HG03103 (cell line): ENCODE results near the gene ZNF451.
"Not testable (repeated sequence)": the region's sequence is repeated elsewhere in the genome, so short reads cannot be mapped to it uniquely, and the experiment has no call there.

Experiments used
- ATAC-seq: cut with Tn5 transposase; IDR thresholded peaks from one replicate; pipeline ENCODE4 v1.9.1; 2021; ENCODE audit warnings: low read depth; ENCODE audit not compliant: unreplicated experiment

The ZNF451 gene

DNA sequence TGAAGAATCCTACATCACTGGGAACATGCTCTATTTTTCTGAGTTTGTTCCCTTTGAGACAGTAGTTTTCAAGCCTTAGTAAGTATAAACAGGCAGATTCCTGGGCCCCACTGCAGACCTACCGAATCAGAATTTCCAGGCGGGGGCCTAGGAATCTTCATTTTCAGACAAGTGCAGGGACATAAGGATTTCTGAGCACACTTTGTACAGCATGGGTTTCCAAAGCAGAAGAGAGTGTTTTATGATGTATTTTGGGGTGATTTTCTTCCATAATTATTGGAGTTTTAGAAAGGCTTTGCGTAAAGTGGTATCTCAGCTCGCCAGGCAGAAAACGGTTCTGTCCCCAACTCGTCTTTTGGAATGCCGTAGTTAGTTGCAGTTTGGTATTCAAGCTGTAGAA lies 1.4 kb downstream of the ZNF451 start:
- ATAC-seq: not testable (repeated sequence)

DNA sequence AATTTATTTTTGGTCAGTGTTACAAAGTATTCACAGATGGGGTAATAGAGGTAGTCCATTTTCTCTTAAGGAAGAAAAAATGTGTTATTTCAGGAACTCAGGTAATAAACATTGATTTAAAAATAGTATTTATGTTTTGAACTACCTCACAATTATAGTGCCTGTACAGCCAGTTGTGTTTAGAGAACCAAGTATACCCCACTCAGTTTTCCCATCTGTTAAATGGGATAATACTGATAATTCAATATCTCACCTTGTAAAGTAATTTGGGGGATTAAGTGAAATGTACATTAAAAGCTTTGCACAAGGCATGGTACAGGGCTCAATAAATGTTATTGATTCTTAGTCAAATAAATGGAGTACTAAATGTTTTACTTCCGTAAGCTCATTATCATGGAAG lies 4.7 kb downstream of the ZNF451 start:
- no peak for ATAC-seq

DNA sequence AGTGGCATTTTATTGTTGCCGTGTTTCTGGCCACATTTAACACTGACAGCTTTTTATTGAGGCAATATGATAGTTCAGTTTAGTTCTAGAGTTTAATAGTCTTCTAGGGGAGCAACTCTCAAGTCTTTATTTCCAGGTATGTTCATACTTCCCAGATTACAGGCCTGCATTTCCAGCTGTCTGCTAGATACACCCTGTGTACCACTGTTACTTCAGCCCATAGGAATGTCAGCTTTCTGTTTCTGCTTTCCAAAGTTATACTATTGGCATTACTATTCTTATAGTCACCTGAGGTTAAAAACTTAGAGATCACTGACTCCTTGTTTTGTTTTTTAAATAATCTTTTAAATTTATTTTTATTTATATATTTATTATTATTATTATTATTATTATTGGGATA lies 7.6 kb downstream of the ZNF451 start:
- ATAC-seq: no peak

DNA sequence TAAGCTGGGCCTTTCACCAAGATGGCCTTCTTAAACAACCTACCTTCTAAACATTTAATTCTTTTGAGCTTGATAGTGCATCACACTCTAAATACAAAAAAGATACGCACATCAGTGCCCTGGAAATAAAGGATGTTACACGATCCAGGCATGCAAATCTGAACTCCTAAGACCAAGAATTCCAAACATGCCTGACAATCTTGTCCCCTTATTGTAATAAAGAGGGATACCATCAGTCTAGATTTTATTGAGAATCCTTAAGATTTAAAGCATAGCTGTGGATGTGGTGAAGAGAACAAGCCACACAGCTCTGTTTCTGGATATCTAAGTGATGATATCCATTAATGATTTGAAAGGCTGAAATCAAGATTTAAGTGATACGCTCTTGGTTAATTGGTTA lies 13.0 kb downstream of the ZNF451 start:
- ATAC-seq: no peak

DNA sequence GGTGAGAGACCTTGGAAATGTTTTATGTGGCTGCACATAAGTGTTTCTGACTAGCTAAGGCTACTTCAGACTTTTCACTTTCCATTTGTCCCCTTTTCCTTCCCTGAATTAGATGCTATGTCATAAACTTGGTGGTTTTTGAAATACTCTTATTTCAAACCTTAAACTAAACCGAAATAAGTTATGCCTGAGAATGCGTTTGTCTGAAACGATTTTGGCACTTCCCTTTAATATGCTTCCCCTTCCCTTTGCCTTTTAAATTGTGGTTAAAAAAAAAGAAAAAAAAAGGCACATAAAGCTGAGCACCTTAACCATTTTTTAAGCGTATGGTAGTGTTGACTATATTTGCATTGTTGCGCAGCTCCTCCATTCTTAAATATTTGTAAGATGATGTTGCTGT lies 14.3 kb downstream of the ZNF451 start:
- no peak for ATAC-seq

DNA sequence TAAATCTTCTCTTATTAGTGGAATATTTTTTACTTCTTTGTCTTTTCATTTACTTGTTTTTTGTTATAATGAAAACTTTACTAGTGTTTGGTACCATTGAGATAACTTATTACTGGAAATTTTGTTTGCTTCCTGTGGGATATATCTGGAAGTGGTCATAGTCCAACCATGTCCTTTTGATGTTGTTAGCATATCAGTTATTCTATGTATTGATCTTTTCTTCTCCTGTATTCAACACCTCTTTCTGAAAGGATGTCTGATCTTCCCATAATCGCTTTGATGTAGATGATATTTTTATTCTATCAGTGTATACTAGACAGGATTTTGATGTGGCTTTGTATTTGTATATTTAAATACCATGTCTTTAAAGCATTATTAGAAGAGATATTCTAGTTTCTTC lies 17.0 kb downstream of the ZNF451 start:
- ATAC-seq: no peak

DNA sequence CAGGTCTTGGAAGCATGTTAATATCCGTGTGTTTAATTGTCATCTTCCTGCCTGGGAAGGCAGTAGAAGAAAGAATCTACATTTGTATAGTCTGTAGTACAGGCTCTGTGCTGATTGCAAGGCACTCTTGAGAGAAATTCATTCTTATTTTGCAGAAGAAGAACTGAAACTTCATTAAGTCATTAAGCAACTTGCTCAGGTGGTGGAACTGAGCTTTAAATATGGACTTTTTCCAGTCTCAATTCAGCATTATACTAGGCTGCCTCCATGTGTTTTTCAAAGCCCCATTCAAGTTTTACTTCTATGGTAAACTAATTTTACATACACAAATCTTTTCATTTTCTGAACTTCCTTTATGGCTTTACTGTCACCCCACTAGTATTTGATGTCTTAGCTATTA lies 18.7 kb downstream of the ZNF451 start:
- ATAC-seq: peak; percentile 92

DNA sequence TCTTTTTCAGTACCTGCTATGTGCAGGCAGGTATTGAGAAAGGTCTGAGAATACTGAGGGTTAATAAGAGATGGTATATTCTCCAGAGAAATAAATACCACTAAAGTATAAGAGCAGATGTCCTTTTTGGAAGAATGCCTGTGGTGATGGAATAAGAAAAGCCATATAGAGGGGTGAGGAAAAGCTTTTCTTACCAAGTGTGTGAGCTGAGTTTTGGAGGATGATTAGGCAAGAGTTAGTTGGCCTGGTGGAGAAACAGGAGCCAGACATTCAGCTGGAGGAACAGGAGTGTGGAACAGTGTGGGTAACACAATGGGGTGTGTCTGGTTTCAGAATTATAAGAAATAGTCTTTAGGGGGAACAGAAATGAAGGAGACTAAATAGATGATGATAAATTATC lies 19.9 kb downstream of the ZNF451 start:
- no peak for ATAC-seq

DNA sequence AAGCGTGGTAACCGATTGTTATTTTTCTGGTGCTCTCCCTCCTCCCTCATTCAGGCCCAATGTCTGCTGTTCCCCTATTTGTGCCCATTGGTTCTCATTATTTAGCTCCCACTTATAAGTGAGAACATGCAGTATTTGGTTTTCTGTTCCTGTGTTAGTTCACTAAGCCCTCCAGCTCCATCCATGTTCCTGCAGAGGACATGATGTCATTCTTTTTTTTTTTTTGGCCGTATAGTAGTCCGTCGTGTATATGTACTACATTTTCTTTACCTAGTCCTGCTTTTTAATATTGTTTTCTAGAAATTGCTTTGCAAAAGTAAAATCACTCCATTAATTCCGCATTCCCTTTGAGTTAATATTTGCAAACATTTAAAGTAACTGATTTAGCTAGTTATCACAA lies 23.1 kb downstream of the ZNF451 start:
- no peak for ATAC-seq

DNA sequence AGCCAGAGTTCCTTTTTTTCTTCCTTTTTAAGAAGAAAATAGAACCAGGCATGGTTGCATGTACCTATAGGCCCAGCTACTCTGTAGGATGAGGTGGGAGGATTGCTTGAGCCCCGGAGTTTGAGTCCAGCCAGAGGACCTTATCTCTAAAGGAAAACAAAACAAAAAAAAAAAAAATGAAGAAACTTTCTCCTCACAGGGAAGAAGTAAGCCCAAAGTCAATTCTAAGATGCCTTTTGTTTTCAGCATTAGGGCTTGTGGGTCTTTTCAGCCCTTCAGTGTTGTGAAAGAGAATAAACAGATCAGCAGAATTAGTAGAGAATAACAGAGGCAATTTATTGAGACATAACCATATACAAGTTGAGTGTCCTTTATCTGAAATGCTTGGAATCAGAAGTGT lies 26.8 kb downstream of the ZNF451 start:
- ATAC-seq: no peak

DNA sequence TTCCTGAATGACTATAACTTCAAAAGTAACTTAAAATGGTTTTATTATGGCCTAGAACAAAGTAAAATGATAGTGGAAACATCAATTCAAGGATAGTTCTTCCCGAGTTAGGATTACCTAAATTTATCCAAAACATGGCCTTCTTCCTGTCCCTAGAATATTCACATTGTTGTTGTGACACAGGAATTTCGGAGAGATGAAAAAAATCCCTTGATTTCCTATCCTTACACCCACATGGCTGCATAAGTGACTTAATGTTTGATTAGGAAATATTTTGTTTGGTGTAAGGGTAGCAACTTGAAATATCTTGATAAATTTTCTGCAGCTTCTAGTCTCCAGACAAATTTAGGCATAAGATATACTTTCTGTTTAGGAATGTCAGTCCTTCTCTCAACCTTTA lies 27.8 kb downstream of the ZNF451 start:
- ATAC-seq: no peak

DNA sequence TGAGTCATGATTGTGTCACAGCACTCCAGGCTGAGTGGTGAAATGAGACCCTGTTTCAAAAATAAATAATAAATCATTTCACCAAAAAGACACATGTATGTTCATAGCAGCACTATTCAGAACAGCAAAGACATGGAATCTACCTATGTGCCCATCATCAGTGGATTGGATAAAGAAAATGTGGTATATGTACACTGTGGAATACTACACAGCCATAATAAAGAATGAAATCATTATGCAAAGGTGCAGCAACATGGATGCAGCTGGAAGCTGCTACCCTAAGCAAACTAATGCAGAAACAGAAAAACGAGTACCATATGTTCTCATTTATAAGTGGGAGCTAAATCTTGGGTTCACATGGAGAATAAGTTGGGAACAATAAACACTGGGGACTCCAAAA lies 33.1 kb downstream of the ZNF451 start:
- no peak for ATAC-seq

DNA sequence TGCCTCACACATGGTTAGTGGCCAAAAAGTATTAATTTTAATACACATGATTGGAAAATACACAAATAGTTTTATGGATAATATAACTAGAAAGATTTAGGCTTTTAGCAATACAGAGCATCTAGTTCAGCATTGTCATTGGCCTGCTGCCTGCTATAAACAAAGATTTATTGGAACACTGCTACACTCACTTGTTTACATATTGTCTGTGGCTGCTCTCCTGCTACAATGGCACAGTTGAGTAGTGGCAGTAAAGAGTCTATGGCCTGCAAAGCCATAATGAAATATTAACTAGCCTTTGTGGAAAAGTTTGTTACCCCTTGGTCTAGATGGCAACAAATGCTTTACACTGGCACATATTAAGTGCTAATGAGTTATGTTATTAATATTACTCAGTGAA lies 37.8 kb downstream of the ZNF451 start:
- ATAC-seq: no peak

DNA sequence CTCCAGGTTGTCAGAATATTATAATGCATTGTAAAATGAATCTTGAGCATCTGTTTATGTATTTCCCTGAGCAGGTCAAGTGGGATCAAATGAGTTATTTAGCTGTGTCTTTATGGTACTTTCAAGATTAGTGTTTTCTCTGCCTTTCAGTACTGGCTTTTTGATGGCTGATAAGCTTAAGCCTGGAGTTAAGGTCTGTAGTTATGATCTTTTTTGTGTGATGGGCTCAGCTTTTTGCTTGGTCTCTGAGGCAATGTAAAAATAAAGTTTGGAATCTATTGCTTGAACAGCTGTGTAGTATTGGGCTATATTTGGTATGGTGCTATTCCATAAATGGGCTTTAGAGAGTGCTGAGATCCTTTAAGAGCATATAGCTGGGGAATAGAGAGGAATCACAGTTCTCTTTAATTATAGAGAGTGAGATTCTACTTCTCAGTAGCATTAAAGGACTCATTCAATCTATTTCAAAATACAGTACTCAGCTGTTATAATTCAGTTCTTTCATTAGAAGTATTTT lies 40.7 kb downstream of the ZNF451 start:
- no peak for ATAC-seq

DNA sequence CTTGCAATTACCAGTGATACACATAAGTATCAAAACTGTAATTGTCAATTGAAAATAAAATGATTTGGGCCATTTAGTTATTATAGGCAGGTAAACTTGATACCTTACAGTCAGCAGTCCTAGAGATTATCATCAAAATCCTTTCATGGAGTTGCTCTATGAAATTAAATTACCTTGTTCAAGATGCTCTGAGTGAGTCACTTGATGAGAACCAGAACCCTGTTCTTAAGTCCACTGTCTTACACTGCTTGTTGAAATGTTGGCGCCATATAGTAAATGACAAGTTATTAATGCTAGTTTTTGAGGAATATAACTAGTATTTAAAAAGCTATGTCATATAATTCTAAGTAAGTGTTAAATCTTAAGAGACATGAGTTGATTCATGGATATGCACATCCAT lies 45.0 kb downstream of the ZNF451 start:
- no peak for ATAC-seq

DNA sequence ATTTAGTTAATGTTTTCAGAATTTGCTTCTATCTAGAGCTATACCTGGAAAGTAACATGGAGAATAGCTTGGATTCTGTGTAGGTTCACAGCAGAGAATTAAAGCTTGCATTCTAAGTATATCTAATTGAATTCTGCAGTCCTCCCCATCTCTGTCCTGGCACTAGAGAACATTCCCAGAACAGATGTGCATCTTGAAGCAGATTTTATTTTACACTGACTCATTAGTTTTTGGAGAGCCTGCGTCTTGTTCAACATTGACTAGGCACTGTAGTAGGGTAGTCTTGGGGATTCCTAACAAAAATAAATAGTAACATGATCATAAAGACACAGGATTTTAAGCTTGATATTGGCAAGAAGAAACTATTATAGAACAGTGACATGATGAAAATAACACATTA lies 45.9 kb downstream of the ZNF451 start:
- no peak for ATAC-seq

DNA sequence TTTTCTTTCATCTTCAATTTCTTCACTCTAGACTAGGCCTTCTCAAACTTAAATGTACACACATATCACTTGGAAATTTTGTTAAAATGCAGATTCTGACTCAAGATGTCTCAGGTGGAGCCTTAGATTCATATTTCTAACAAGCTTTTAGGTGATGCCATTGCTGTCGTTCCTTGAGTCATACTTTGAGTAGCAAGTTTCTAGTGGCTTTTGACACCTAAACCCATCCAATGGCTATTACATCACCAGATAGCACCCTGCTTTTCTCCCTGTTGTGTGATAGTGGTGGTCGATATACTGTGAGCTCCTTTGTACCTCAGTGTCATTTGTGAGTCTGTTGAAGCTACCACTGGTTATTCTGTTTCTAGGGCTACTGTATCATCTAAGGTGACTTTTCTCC lies 47.4 kb downstream of the ZNF451 start:
- no peak for ATAC-seq

DNA sequence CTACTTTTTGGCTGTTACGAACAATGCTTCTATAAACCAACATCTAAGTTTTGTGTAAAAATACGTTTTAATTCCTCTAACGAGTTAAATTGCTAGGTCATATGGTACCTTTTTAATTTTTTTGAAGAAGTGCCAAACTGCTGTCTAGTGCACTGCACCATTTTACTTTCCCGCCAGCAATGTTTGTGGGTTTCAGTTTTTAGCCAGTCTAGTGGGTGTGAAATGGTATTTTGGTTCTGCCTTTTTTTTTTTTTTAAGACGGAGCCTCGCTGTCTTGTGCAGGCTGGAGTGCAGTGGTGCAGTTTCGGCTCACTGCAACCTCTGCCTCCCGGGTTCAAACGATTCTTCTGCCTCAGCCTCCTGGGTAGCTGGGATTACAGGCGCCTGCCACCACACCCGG lies 48.0 kb downstream of the ZNF451 start:
- ATAC-seq: no peak

DNA sequence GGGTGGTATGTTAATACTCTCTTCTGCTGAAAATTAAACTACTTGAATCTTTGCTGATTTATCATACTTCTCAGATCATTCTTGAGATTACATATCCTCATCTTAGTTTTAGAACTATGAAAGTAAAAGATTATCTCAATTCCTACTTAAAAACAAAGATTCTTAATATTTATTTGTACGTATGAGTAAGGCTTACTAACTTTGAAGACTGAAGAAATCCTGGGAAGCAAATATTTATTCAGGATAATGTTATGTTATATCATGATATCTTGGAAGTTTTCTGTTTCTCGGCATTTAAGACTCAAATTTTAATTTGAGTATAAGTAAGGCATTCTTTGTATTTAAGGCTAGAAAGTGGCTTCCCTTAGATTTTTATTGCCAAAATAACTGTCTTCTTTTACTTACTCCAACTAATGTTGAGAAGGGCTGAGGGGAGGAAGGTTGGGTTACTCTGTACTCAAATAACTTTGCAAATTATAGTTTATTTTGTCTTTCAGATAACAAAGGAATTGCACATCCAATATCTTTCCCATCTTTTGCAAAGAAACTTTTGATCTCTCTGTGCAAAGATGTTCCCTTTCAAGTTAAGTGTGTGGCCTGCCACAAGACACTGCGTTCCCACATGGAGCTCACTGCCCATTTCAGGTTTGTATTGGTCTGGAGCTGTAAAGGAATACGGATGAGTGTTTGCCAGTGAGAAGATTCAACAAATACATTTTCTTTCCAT lies 51.6 kb downstream of the ZNF451 start:
- no peak for ATAC-seq

DNA sequence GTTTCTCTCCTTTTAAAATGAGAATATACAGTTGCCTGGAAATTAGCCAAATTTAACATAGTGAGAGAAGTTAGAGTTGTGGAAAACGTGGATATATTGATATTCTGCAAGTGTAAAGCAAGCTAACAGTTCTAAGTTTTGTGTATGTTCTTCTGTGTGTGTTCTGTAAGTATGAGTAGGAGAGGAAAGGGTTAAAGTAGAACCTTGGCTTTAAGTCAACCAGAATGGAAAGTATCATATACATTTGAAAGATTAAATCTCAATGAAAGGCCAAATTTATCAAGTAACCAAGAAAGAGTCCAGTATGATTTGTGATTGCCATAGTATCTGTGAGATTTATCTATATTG lies 52.2 kb downstream of the ZNF451 start:
- ATAC-seq: no peak

DNA sequence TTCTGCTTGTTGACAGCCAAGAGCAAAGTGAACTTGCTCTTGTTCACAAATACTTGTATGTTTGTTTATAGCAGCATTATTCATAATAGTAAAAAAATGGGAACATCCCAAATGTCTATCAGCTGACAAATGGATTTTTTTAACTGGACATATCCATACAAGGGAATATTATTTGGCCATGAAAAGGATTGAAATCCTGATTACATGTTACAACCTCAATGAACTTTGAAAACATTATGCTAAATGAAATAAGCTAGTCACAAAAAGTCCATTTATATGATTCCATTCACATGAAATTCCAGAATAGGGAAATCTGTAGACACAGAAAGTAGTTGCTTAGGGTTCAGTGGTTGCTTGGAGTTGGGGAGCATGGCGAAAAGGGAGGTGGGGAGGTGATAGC lies 53.7 kb downstream of the ZNF451 start:
- no peak for ATAC-seq

DNA sequence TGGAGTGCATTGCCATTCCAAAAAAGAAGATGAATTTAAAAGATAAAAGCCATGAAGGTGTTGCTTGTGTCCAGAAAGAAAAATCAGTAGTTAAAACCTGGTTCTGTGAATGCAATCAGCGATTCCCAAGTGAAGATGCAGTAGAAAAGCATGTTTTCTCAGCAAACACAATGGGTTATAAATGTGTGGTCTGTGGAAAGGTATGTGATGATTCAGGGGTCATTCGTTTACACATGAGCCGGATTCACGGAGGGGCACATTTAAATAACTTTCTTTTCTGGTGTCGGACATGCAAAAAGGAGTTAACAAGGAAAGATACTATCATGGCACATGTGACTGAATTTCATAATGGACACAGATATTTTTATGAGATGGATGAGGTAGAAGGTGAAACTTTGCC lies 57.4 kb downstream of the ZNF451 start:
- no peak for ATAC-seq
